GM19463 (cell line): ENCODE results near the gene PDP2.
"Not testable (repeated sequence)": the region's sequence is repeated elsewhere in the genome, so short reads cannot be mapped to it uniquely, and the experiment has no call there.

Source experiments
- ATAC-seq: cut with Tn5 transposase; IDR thresholded peaks from one replicate; pipeline ENCODE4 v1.9.1; 2021; ENCODE audit warnings: mild to moderate bottlenecking, moderate library complexity; ENCODE audit not compliant: unreplicated experiment

The PDP2 gene

DNA sequence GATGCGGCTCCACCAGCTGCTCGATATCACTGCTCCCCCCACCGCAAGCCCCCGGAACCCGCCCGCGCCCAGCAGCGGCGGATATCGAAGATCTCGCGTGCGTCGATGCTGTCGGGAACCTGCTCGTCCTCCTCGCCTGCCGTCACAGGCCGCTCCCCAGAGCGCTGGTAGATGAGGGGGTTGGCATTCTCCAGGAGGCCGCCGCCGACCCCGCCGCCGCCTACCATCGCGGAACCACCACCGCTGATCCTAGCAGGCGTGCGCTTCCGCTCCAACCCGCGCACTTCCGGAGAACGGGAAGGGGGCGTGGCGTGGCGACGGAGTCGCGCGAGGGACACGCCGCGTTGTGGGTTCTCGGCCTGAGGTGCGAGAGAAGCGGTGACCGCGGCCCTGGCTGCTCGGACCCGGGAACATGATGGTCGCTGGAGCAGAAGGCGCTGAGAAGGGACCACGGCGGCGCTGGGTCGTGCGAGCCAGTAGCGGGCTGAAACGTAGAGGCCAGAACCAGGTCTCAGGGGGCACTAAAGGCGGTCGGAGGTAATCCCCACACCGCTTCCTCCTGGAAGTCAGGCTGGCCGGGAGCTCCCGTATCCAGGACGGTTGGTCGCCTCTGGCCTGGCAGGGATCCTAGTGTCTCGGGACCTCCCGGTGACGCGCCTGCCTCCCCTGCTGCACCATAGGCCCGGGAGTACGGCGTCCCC, 54.0 kb downstream of the PDP2 start, which contains the start of gene CIAO2B:
CIAO2B (minus strand) TSS at position 265 of the 701 bp plus-strand sequence; CDS start at position 227, 38 bp downstream.
- ATAC-seq: peak; percentile 81

DNA sequence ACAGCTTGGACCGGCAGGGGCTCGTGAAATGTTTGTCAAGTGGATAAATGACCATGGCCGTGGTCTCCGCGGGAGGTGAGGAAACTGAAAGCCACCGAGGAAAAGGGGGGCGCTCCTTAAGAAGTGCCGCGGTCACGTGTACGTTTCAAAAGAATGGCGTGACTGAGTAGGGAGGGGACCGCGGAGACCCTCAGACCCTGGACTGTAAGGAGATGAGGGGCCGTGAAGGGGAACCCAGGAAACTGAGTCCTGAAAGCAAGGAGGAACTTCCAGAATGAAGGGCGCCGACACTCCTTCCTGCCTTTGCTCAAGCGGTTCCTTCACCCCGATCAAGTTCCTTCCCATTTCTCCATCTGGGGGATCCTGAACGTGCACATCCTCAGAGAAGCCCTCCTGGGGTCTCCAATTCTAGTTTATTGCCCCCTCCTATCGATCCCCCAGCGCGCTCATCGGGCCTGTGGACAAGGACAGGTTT, 54.6 kb downstream of the PDP2 start:
- ATAC-seq: not testable (repeated sequence)

DNA sequence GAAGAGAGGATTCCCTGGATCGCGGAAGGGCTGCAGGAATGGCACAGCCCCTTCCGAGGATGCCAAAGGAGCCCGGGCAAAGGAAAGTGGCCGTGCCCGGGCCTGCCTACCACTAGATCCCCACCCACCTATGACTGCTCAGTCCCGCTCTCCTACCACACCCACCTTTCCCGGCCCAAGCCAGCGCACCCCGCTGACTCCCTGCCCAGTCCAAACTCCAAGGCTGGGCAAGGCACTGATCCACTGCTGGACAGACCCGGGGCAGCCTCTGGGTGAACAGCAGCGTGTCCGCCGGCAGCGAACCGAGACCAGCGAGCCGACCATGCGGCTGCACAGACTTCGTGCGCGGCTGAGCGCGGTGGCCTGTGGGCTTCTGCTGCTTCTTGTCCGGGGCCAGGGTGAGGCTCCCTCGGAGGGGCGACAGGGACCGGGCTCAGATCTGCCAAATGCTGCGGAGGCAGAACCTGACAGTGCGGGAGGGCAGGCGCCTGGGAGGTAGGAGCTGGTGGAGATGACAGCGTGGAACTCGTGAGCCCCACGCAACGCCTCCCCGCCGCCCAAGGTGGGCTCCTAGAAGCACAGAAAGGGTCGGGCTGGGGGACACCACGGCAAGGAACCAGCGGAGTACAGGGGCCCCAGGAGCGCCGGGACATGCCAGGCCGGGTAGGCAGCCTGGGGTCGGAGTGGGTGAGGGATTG, 55.1 kb downstream of the PDP2 start, which contains the start of gene CES2:
CES2 (plus strand) TSS at position 203 of the 698 bp plus-strand sequence; CDS start at position 323, 120 bp downstream.
- ATAC-seq: no peak

GRCh38 chr16:66936462-66936861, 56.1 kb downstream of the PDP2 start:
- no peak for ATAC-seq

DNA sequence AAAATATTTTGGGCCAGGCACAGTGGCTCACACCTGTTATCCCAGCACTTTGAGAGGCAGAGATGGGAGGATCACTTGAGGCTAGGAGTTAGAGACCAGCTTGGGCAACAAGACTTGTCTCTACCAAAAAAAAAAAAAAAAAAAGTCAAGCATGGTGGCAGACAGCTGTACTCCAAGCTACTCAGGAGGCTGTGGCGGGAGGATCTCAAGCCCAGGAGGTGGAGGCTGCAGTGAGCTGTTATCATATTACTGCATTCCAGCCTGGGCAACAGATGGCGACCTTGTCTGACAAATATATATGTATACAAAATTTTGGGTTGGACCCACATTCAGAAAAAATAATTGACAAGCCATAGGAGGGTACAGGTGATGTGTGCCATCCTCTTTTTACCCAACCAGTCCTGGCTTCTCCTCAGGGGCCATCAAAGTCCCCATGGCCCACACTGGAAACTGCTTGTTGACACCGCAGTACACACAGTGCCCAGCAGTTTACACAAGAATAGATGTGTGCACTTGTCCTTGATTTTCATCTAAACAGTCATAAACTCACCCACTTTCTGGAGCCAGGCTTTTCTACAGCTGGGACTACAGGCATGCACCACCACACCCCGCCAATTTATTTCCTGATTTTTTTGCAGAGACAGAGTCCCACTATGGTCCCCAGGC, 56.7 kb downstream of the PDP2 start:
- no peak for ATAC-seq

DNA sequence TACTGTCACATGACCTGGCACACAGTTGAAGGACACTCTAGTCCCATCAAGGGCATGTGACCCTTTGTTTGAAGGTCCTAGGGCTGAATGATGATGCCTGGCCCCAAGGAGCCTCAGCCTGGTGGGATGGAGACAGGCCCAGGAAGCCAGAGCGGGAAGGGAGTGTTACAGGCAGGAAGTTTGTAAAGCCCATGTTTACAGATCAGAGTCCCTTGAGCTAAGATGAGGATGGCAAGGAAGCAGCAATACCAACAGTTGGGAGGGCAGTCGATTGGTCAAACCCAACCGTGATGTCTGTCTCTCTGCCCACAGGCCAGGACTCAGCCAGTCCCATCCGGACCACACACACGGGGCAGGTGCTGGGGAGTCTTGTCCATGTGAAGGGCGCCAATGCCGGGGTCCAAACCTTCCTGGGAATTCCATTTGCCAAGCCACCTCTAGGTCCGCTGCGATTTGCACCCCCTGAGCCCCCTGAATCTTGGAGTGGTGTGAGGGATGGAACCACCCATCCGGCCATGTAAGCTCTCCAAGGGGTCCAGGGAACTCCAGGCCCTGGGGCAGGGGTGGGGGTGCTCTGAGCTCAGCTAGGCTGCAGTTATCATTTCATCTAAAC, 57.5 kb downstream of the PDP2 start:
- ATAC-seq: no peak

DNA sequence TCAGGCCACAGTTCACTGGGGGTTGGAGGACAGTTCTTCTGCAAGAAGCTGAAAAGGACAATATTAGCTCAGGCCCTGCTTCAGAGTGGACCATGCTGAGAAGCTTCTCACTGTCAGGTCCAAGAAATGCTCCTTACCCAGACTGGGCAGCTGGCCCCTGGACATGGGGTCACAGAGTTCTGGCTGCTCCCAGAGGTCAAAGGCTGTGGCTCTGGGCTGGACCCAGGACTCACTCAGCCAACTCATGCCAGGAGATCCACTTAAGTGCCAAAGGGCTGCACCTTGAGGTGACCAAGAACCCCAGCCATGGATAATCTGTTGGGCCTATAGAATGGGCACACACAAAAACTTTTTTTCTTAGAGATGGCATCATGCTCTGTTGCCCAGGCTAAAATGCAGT, 59.1 kb downstream of the PDP2 start:
- no peak for ATAC-seq

GRCh38 chr16:66940236-66940635, 59.9 kb downstream of the PDP2 start:
- no peak for ATAC-seq
